GM19372 (cell line): ENCODE measurements around the gene BCHE.

Experiments
- ATAC-seq: cut with Tn5 transposase; IDR thresholded peaks from one replicate; pipeline ENCODE4 v1.9.1; 2021; ENCODE audit warnings: mild to moderate bottlenecking, low read depth, moderate library complexity; ENCODE audit not compliant: unreplicated experiment

Gene BCHE

DNA sequence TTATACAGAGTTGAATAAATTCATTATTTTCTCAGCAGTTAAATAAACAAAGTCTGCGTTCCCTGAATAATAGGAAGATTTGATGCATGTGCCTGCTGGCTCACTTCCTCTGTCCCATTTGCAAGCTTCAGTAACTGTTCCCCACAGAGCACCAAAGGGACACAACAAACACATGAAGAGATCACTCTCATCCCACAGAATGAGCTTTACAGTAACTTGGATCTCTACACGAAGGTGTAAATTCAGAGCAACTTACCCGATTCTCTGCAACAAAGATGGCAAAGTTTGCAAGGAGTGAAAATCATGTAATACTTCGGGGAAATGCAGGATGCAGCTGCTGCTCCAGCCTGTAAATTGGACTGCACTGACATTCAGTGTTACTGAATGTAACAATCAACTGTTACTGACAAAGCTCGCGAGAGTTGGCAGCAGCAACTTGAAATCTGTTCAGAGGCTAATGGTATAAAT is at the start of gene BCHE:
Gene BCHE, minus strand, starts transcription at position 366 of the 468 bp plus-strand sequence. CDS start 6,390 bp downstream, outside the sequence.
- ATAC-seq, result no peak

DNA sequence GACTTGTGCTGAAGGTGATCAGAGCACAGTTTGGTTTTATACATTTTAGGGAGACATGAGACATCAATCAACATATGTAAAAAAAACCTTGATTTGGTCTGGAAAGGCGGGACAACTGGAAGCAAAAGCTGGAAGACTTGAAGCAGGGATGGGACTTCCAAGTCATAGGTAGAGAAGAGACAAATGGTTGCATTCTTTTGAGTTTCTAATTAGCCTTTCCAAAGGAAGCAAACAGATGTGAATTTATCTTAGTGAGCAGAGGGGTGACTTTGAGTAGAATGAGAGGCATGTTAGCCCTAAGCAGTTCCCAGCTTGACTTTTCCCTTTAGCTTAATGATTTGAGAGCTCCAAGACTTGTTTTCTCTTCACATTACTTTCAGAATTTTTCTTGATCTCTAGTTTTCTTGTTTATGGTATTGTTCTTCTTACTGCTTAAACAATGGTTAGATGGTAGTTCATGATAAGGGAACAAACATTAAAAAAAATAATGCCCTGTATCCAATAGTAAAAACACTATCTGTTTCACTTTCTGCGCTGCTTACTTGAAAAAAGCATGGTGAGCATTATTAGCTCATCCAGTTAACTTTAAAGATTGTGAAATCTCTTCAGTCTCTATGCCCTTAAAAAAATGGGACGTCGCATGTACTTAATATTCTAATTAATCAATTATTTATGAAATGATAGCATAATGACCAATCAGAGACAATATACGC is 48.5 kb upstream of the BCHE start:
- ATAC-seq, result no peak

DNA sequence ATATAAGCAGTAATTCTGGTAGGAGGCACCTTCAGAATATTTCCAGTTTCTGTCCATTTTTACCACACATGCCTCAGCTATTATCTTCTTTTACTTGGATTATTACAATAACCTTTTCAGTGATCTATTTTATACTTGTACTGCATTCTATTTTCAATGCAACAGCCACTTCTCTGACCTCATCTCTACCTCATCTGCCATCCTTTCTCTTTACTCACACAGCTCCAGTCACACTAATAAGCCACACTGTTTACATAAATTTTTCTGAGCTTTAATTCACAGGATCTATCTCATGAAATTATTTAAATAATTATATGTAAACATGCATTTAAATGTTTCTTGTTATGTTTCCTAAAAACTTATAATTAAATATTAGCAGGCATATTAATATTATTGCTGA is 47.3 kb upstream of the BCHE start:
- no peak for ATAC-seq

DNA sequence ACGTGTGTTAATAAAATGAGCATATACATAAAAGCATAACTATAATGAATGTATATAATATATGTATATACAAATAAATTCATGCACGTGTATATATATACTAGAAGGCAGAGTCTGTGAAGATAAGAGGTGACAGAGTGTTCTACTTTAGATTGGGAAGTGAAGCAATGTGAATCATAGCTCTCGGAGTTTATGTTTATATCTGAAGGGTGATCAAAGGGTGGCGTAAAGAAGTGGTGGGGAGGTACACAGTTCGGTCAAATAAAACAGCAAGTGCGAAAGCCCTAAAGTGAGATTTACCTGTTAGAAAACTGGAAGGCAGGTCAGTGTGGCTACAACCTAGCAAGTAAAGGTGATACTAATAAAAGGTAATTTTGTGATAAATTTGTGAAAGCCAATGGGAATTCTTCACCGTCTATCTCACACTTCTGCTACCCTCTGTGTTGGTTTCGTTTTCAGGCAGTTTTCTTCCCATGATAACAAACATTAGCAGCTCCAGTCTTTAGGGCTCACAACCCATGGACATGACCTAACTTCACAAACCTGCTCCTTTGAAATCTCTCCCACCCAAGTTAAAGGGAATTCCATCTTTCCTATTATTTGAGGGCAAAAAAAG is 46.7 kb upstream of the BCHE start:
- no peak for ATAC-seq

DNA sequence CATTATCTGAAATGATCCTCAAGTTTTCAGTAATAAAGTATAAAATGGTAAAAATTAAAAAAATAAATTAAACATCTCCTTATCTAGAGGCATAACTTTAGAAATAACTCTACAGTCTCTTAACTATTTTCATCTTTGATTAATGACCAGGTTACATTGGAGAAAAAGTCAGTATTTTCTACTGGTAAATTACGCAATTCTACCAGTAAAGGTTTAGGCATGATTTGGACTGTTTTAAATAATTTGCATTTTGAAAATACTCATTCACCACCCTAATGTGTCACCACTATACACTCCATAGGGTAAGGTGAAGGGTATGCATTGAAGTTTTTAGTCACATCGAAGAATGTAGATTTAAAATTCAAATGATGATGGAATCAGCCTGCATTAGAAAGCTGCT is 45.9 kb upstream of the BCHE start:
- no peak for ATAC-seq

DNA sequence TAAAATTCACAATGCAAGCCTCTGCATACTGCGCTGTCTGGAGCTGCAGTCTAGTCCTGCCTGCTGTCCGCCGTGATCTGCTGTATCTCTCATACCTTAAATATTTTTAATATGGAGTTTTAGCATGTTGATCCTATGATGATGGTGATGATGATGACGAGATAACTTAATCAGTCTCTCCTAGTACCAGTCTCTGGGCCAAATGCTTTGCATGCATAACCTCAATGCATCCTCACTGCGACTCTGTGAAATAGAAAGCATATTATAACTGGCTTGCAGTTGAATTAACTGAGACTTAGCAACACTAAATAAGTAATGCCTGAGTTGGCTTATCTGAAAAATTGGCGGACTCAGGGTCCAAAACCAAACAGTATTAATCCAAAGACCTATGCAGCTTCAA is 38.4 kb upstream of the BCHE start:
- ATAC-seq, result no peak

DNA sequence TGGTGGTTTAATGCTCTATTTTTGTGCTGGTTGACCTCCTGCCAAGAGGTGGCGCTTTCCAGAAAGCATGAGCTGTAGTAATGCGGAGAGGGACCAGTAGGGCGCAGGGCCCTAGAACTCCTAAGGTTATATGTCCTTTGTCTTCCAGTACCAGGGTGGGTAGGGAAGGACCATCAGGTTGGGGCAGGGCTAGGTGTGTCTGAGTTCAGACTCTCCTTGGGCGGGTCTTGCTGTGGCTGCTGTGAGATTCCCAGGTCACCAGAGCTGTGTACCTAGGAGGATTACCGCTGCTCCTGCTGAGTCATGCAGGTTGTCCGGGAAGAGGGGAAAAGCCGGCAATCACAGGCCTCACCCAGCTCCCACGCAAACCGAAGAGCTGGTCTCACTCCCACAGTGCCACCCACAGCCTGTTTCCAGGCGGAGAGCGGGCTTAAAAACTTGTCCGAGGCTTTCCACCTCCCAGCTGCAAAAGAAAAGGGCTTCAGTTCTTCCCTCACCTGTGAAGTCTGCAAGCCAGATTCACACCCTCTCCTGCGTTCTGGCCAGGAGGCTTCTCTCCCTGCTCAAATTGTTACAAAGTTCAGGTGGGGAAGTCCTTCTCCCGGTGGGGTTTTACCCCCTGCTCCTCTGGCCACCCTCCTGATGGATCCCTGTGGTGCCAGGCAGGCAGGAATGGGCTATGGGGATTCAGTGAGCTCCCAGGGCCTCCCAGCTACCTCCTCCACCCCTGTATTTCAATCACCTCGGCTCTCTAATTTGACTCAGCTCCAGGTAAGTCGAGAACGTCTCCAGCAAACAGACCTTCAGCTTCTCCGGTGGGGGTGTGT is 37.7 kb upstream of the BCHE start:
- ATAC-seq, result no peak

DNA sequence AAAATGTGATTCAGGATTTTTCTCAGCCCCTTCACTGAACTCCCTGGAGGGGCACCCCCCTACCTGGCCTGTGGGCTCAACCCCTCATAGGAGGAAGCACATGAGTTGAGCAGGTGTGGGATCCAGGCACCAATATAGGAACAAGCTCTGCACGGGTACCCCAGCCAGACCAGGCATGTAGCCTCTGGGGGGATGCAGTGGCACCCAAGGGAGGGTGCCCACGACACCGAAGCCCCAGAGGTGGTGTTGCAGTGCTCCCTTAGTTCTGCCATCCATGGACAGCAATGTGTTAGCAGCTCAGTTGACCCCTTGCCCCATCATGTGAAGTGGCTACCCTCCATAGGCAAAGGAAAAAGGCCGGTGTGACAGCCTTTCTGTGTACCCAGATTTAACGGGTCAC is 30.9 kb upstream of the BCHE start:
- ATAC-seq, result no peak

DNA sequence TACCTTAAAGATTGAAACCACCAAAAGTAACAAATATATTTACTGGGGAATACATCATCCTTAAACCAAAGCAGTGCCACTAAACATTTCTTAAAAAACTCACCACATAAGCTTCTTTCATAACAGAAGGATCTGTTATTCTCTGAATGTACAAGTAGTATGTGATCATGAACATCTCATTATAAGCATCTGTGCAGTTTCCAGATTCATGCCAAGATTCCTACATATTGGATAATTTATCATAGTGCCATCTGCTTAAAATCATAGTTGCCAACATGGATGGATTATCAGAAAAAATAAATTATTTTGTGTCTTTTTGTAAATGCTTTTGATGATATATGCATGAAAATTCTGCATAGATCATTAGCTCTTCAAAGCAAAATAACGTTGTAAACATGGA is 21.8 kb upstream of the BCHE start:
- no peak for ATAC-seq

DNA sequence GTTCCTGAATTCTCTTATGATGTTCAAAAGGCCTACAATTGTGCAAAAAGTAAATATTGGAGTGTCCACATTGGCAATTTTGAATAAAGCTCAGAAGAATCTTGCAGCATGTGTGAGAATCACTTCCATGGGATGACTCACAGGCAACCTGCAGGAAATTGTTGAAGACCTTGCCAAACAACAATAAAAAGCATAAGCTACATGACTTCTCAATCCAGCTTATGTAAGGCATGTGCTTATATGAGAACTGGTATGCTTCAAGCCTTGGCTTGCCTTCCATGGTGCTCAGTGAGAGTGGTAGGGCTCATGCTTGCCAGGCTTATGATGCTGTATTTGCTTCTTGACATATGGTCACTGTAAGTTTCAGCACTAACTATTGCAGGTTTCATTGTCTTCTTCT is 18.4 kb upstream of the BCHE start:
- ATAC-seq, result no peak

DNA sequence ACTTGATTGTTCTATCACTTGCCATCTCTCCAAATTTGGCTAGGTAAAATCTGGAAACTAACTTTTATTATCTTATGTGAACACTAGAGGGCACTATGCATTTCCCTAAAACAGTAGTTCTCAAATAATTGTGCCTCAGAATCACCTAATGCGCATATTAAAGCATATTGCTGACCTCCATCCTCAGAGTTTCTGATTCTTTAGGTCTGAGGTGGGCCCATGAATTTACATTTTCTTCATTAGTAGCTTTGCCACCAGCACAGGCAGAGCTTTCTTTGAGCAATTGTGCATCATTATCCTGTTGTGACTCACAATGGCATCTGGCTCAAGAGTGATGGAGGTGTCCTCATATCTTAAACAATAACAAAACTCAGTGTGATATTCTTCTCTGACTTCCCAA is 17.5 kb upstream of the BCHE start:
- no peak for ATAC-seq

DNA sequence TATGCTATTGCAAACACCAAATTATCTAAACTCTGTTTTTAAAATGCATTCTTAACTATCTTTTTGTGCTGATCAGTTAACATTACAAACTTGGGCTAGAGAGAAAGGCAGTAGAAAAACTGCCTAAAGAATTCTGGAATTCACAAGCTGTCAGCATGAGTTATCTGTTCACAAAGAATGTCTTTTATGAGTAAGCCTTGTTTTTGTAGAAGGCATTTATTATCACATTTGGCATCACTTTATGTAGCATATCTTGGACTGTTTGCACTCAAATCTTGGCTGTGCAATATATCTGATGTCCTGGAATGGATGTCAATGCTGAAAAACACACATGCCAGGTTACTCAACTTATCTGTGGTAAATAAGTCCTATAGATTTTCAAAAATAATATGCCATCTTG is 15.5 kb upstream of the BCHE start:
- ATAC-seq, result no peak

DNA sequence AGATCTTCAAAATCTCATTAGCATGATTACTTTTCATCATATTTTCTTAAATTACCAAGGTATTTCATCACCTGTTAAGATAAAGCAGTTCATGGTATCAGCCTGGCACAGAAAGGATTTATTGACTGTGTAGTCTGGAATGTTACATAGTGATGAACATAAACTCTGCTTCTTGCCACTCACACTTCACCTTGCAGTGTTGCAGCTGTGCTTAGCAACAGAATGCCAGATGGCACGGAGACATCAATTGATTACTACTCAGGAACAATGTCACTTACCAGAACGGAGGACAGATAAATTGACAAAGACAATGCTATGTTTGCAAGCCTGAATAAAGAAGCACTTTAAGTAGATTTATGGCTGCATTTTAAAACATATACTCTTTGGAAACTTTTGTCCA is 15.0 kb upstream of the BCHE start:
- no peak for ATAC-seq

DNA sequence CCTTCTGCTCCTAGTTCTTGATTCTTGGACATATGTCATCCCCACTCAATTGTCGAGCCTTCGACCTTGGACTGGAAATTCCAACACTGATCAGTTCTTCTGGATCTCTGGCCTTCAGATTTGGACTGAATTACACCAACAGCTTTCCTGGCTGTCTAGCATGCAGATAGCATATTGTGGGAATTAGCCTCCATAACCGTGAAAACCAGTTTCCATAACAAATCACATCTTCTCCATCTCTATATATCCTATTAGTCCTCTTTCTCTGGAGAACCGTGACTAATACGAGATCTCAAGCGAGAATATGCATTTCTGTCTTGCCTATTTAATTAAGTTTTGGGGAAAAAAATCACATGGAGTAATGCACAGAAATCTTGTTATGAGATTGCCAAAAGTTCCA is 8.8 kb upstream of the BCHE start:
- no peak for ATAC-seq

DNA sequence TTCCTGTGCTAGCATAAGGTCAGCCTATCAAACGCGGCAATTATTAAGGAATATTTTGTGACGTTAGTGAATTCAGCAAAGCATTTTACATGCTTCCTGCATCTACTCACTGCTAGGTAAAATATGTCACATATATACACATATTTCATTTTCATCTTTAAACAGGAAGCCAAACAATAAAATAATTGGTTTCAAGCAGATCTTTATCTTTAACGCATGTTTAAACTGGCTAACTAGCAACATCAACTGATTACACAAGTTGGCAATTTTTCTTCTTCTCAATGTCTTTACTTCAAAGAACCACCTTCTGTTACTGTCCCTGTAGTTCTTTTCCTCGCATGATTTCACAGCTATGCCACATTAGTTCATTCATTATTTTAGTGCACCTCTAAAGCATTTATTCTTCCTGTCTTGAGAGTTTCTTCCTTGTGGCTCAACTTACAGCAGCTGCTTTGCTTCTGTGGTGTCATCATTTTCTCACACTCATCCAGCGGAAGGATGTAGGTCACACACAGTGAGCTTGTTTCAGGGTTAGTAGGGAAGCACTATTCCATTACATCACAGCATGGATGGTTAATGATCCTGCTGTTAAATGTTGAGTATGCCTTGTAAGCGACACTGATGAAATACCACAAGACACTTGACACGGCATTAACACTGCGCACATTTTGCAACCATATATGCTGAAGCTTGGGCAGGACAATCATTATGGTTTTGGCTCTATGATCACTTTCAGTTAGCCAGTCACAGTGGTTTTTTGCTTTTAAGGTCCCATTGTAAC is 2.3 kb upstream of the BCHE start:
- no peak for ATAC-seq

DNA sequence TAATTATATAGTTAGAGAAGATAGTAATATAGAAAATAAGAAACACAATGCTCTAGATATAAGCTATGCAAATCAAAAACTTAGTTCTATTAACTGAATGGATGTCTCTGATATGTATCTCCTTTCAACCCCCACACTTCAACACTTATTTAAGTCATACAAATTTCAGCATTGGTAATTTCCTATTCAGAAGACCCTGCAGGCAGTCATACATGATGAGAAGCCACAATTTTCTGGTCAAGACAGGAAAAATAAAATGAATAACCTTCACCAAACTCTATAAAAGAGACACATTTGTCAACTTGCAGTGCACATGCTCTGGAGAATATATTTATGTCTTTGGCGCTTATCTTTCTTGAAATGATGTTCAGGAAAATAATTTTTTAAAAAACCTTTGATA is 578 bp upstream of the BCHE start:
- no peak for ATAC-seq

DNA sequence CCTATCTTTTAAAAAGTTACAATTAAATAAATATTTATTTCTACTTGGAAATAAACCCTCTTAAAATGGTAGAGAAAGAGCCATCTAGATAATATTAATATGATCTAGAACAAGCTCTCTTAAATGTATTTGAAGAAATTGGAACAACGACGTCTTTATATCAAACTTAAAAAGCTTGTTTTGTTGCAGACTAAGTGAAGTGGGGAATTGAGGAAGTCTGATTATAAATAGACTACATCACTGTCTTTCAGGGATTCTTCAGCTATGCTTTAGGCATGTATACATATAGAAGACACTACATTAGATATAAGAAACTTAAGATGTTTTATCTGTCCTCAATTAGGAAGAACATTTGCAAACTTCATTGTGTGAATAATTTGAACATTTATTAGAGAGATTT is 1.8 kb downstream of the BCHE start:
- no peak for ATAC-seq

DNA sequence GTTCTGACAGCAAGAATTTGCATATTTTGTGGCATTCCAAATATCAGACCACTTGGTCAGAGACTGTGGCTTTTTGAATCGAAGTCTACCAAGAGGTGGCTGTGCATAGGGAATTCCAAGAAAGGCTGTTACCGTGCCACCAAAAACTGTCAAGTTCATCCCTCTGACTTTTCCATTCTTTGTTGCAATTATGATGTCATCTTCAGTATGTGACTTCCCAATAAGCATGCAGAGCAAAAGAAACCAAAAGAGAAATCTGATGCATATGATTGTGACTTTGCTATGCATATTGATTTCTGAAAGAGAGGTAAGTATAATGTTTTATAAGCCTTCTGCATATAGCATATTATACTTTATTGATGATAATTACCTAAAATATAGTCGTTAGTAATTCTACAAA is 6.5 kb downstream of the BCHE start:
- ATAC-seq, result no peak

DNA sequence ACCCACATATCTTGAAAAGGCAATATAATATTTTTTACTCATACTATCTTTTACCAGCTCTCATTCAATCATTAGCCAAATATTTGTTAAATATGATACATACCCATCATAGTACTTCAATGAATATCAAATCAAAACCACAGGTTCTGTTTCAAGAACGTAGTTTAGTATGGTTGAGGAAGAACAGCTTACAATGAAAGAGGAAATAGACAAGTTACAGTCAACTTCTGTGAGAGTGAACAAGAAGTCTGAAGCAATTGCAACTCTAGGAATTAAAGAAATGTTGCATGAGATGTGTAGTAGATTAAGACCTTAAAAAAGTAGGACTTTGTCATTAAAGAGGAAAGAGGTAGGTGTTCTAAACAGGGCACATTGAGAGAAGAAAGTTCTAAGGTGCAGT is 9.3 kb downstream of the BCHE start:
- ATAC-seq, result no peak

DNA sequence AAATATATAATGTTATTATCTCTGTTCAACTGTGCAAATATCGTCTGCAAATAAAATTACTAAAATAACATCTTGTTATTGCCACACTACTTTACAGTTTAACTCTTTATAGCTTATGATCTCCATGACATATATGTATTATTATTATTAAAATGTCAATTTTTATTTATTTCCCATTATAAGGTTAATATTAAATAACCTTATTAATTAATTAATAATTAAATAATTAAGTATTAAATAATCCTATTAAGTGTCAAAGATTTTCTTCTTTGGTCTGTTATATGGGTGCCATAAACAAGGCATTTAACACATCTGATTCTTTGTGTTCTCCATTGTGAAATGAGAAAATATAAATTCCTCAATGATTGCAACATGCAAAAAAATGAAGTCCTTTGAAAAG is 10.0 kb downstream of the BCHE start:
- no peak for ATAC-seq

DNA sequence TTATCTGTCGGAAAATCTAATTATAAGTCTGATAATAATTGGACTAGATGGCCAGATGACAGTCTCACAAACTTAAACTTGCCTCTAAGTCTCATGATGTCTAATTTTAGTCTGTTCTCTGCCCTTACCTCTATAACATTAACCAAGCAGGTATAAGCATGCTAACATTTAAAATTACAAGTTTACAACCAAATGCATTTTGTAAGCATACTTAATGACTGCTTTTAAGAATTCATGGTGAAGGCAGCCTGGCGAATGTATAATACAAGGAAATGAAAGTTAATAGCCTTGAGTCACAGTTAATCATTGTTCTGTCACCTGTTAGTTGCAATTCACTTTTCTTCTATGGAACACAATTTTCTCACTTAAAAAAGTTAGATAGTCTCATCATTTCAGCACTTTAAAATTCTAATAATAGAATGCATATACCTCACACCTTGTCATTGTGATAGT is 16.5 kb downstream of the BCHE start:
- no peak for ATAC-seq
